ENCODE measurements around the gene PUS1. TPM values are rescaled to one million over a fixed set of nuclear protein-coding genes. Genes with fewer than 3 reads are reported as not detected.

Gene PUS1
- total and polyA plus RNA-seq, 2 of the 4 experiments (the other 2 are of a cell fraction) = 14.0 to 36.7 TPM

- Histone ChIP-seq H4K5ac (ENCODE audit: low read depth, low read length) (no peak overlapping the region), H3K4me2 (ENCODE audit: low read depth, low read length) (no peak overlapping the region), H3K18ac (ENCODE audit: low read depth, low read length) (no peak overlapping the region), H2AK9ac (replicated peaks; ENCODE audit: low read depth, low read length, poor library complexity) (no peak overlapping the region), H3K9me1 (ENCODE audit: insufficient read depth, low read length) (0 out of 2 replicates have a peak, but pooled peaks cover 6% of the 10 kb centered on the region), H3K36me3 (ENCODE audit: control insufficient read depth, insufficient read depth, low read length) (peaks cover 13% of the 10 kb centered on the region; the same call in 1 of the 2 replicates), H3K27me3 (ENCODE audit: control insufficient read depth, insufficient read depth, low read length) (peaks cover 10% of the 10 kb centered on the region), H3K4me3 (ENCODE audit: insufficient read depth, low read depth, low read length) (no peak overlapping the region), H4K8ac (ENCODE audit: low read depth in 2 of 2, low read length in 2 of 2) (no peak overlapping the region; a peak in 1 of 4 replicates), H2BK15ac (ENCODE audit: low read depth, low read length) (no peak overlapping the region), H3K79me1 (ENCODE audit: low read depth in 1 of 2, low read length in 2 of 2) (peaks cover 7 to 28% of the 10 kb centered on the region in 2 experiments), H2BK5ac (ENCODE audit: low read depth, low read length, poor library complexity, severe bottlenecking) (no peak overlapping the region), H3K4me1 (ENCODE audit: control insufficient read depth, insufficient read depth, low read length) (peaks cover 10% of the 10 kb centered on the region), H2AK5ac (ENCODE audit: low read depth, low read length) (no peak overlapping the region), H3K4ac (ENCODE audit: low read depth, low read length) (no peak overlapping the region), H2BK120ac (ENCODE audit: low read depth, low read length) (no peak overlapping the region), H2BK20ac (ENCODE audit: low read depth, low read length) (no peak overlapping the region), H3K14ac (replicated peaks; ENCODE audit: low read depth, low read length) (no peak overlapping the region), H4K91ac (ENCODE audit: insufficient read depth, low read depth, low read length) (no peak overlapping the region), H3K56ac (ENCODE audit: extremely low read depth, insufficient read depth, low read length) (no peak overlapping the region), H3K27ac (ENCODE audit: insufficient read depth, low read length) (no peak overlapping the region), H3K9ac (ENCODE audit: low read depth, low read length) (no peak overlapping the region), H2AFZ (replicated peaks; ENCODE audit: low read length, poor library complexity) (no peak overlapping the region), H3K23ac (ENCODE audit: low read depth, low read length) (no peak overlapping the region), H3K9me3 (ENCODE audit: control insufficient read depth, insufficient read depth, low read length) (no peaks in the 10 kb centered on the region), H4K20me1 (ENCODE audit: insufficient read depth, low read length) (peaks cover 21% of the 10 kb centered on the region)
- in situ Hi-C loops (cut with MboI; ENCODE audit: low sequenced_read_pairs) (no loop called here), dilution Hi-C loops (cut with HindIII; ENCODE audit: low sequenced_read_pairs, unreplicated experiment) (no loop called here), intact Hi-C loops (cut with micrococcal nuclease) (no loop called here)
- no TSS peak for BruUV-seq (replicated peaks)
- ATAC-seq (ENCODE audit: low read depth) = no peak
- no peak for DNase-seq
- TF ChIP-seq NFE2L2 (IDR thresholded peaks at IDR 0.05; ENCODE audit: low read depth, low read length) (no peak), ELK1 (IDR thresholded peaks at IDR 0.05; ENCODE audit: borderline replicate concordance, low read depth, low read length) (no peak), BHLHE40 (IDR thresholded peaks at IDR 0.05; ENCODE audit: low read depth, low read length) (no peak), CHD1 (IDR thresholded peaks at IDR 0.05; ENCODE audit: low read depth, low read length) (no peak), MXI1 (IDR thresholded peaks at IDR 0.05; ENCODE audit: borderline replicate concordance, low read depth, low read length) (no peak), CTCF (conservative IDR thresholded peaks at IDR 0.05; ENCODE audit: low read depth, low read length) (no peak), CEBPB (IDR thresholded peaks at IDR 0.05; ENCODE audit: low read depth, low read length) (no peak), RFX5 (IDR thresholded peaks at IDR 0.05; ENCODE audit: low read depth, low read length) (no peak), MAFK (IDR thresholded peaks at IDR 0.05; ENCODE audit: low read depth, low read length) (no peak), MAZ (IDR thresholded peaks at IDR 0.05; ENCODE audit: borderline replicate concordance, low read depth, low read length) (no peak), SMC3 (IDR thresholded peaks at IDR 0.05; ENCODE audit: low read depth, low read length) (no peak), RCOR1 (IDR thresholded peaks at IDR 0.05; ENCODE audit: insufficient replicate concordance, low read length) (no peak), RAD21 (IDR thresholded peaks at IDR 0.05; ENCODE audit: low read length) (no peak), POLR2A (IDR thresholded peaks at IDR 0.05; ENCODE audit: low read depth, low read length) (no peak), FOS (IDR thresholded peaks at IDR 0.05; ENCODE audit: low read depth, low read length) (no peak)
- TF ChIP-seq, protein P1, sequence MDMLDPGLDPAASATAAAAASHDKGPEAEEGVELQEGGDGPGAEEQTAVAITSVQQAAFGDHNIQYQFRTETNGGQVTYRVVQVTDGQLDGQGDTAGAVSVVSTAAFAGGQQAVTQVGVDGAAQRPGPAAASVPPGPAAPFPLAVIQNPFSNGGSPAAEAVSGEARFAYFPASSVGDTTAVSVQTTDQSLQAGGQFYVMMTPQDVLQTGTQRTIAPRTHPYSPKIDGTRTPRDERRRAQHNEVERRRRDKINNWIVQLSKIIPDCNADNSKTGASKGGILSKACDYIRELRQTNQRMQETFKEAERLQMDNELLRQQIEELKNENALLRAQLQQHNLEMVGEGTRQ (IDR thresholded peaks at IDR 0.05; ENCODE audit: low read depth, low read length) = no peak
- WGBS, 2 experiments (ENCODE audit: extremely low coverage in 2 of 2, insufficient read length in 1 of 2) = no CpG with 5 or more reads among the region's 19 CpGs
- ChIA-PET POLR2A (ENCODE audit: unreplicated experiment) (no interaction called here), CTCF (no interaction called here)
Measured at GRCh38 chr12:131893605-131894312, 35.3 kb upstream of the PUS1 start.

Measured in IMR-90 (cell line).